Measurements from ENCODE around the gene AMPH. TPM values are rescaled to one million over a fixed set of nuclear protein-coding genes. Genes with fewer than 3 reads are reported as not detected.
"Not testable (repeated sequence)": the region's sequence is repeated elsewhere in the genome, so short reads cannot be mapped to it uniquely, and the experiment has no call there.

The AMPH gene
- total and polyA plus RNA-seq, 9 of the 15 experiments (the other 6 are each of a cell fraction or from before 2014, with no cell fraction given): 0.03 to 0.35 TPM; not detected in 7

GRCh38 chr7:38363379-38363778, 267.8 kb downstream of the AMPH start:
- H3K79me2 ChIP-seq (ENCODE audit: control insufficient read depth, insufficient read depth, low read length); H3K9me3 ChIP-seq (replicated peaks; ENCODE audit: control insufficient read depth, insufficient read depth, low read depth, low read length); H4K20me1 ChIP-seq (replicated peaks; ENCODE audit: control insufficient read depth, insufficient read depth, low read length); H3K4me1 ChIP-seq (replicated peaks in 1 of 2; ENCODE audit: control insufficient read depth in 2 of 2, insufficient read depth in 2 of 2, low read length in 2 of 2); intact Hi-C loops (cut with micrococcal nuclease); FAIRE-seq; H3K9ac ChIP-seq (ENCODE audit: insufficient read depth in 1 of 2, low read depth in 2 of 2, low read length in 2 of 2); CTCF ChIA-PET (ENCODE audit: low intra/inter-chr PET ratio); H3K27ac ChIP-seq (ENCODE audit: extremely low read depth, low read depth, low read length); H3K9me1 ChIP-seq (ENCODE audit: control insufficient read depth, insufficient read depth, low read length); BruUV-seq (replicated peaks); H2AFZ ChIP-seq (ENCODE audit: low read depth, low read length); H3K27me3 ChIP-seq (ENCODE audit: control insufficient read depth in 2 of 2, insufficient read depth in 2 of 2, low read length in 2 of 2); H3K4me3 ChIP-seq; H3K4me2 ChIP-seq (ENCODE audit: insufficient read depth, low read length); in situ Hi-C loops (cut with MboI): not testable (repeated sequence)
- POLR2A ChIA-PET: interaction anchor here (1.0 kb wide), 1 partner anchor 11 kb away, joined by 3 read pairs; no protein-coding TSS in a partner anchor
- DNase-seq (ENCODE audit: extremely low read depth in 1 of 4, low spot score in 3 of 4): peak; percentile 29 to 62 (median 43)
- peak; percentile 44; the same call in 1 of the 2 replicates for TF ChIP-seq STAG1 (CRISPR knock-in tag; IDR thresholded peaks at IDR 0.05; ENCODE audit: borderline replicate concordance)
- 0 out of 2 replicates have a peak, but pooled peaks have one; percentile 15 for TF ChIP-seq KLF16 (IDR thresholded peaks at IDR 0.05)
- TF ChIP-seq RAD21 (CRISPR knock-in tag; conservative IDR thresholded peaks at IDR 0.05 in 1 of 2, IDR thresholded peaks at IDR 0.05 in 1 of 2): peak in 1 of 2 experiments; percentile 48; a peak in 2 of 4 replicates
- 0 out of 2 replicates have a peak, but pooled peaks have one; percentile 30 for TF ChIP-seq RB1 (IDR thresholded peaks at IDR 0.05; ENCODE audit: low read depth)
- TF ChIP-seq ZNF263 (CRISPR knock-in tag; IDR thresholded peaks at IDR 0.05; ENCODE audit: borderline replicate concordance): peak; percentile 92
- peak; percentile 42 for TF ChIP-seq CTCFL (IDR thresholded peaks at IDR 0.05; ENCODE audit: borderline replicate concordance, insufficient read depth, low read depth, low read length, poor library complexity, severe bottlenecking)
- TF ChIP-seq CTCF (IDR thresholded peaks at IDR 0.05 in 2 of 3, conservative IDR thresholded peaks at IDR 0.05 in 1 of 3; ENCODE audit: insufficient read depth in 2 of 3, low read depth in 1 of 3, low read length in 3 of 3): peak; percentile 58 to 83 (median 64)
- peak; percentile 79 for ATAC-seq
- WGBS (ENCODE audit: insufficient coverage, low coverage, missing lambda C conversion rate): 11% methylated on average over 3 of the region's 3 CpGs
- peaks cover 31% of the 10 kb centered on the region; the same call in 1 of the 3 replicates for H3K36me3 ChIP-seq (ENCODE audit: control insufficient read depth, insufficient read depth, low read length)

GRCh38 chr7:38362611-38363237, 268.4 kb downstream of the AMPH start:
- CTCF ChIA-PET (ENCODE audit: low intra/inter-chr PET ratio); H3K27me3 ChIP-seq (ENCODE audit: control insufficient read depth in 2 of 2, insufficient read depth in 2 of 2, low read length in 2 of 2); H3K9ac ChIP-seq (ENCODE audit: insufficient read depth in 1 of 2, low read depth in 2 of 2, low read length in 2 of 2); H3K4me3 ChIP-seq; H3K27ac ChIP-seq (ENCODE audit: extremely low read depth, low read depth, low read length); intact Hi-C loops (cut with micrococcal nuclease); BruUV-seq (replicated peaks); H2AFZ ChIP-seq (ENCODE audit: low read depth, low read length); H3K9me1 ChIP-seq (ENCODE audit: control insufficient read depth, insufficient read depth, low read length); H3K9me3 ChIP-seq (replicated peaks; ENCODE audit: control insufficient read depth, insufficient read depth, low read depth, low read length); H3K79me2 ChIP-seq (ENCODE audit: control insufficient read depth, insufficient read depth, low read length); FAIRE-seq; ATAC-seq; H3K4me1 ChIP-seq (replicated peaks in 1 of 2; ENCODE audit: control insufficient read depth in 2 of 2, insufficient read depth in 2 of 2, low read length in 2 of 2); H4K20me1 ChIP-seq (replicated peaks; ENCODE audit: control insufficient read depth, insufficient read depth, low read length); in situ Hi-C loops (cut with MboI); H3K4me2 ChIP-seq (ENCODE audit: insufficient read depth, low read length); DNase-seq (ENCODE audit: extremely low read depth in 1 of 4, low spot score in 3 of 4): not testable (repeated sequence)
- H3K36me3 ChIP-seq (ENCODE audit: control insufficient read depth, insufficient read depth, low read length): peaks cover 29% of the 10 kb centered on the region; the same call in 1 of the 3 replicates
- 87% methylated on average over 7 of the region's 10 CpGs for WGBS (ENCODE audit: insufficient coverage, low coverage, missing lambda C conversion rate)
- POLR2A ChIA-PET: interaction anchor here (1.0 to 1.1 kb wide), 2 partner anchors 12 to 17 kb away, joined by 3 to 4 read pairs; no protein-coding TSS in a partner anchor

All from K562 (cell line).